Measurements from ENCODE around the gene ZBTB5. TPM values are rescaled to one million over a fixed set of nuclear protein-coding genes. Genes with fewer than 3 reads are reported as not detected.

The ZBTB5 gene
- total RNA-seq, 1 experiment from 2014 or later: 9.1 TPM

GRCh38 chr9:37430841-37431597 is 34.2 kb downstream of the ZBTB5 start:
- Histone ChIP-seq H3K4me2 (ENCODE audit: insufficient read depth, insufficient read length, low read length) (no peak overlapping the region), H3K9me3 (ENCODE audit: control insufficient read depth, low read depth, low read length) (no peaks in the 10 kb centered on the region), H2BK120ac (ENCODE audit: low read depth, low read length, poor library complexity, severe bottlenecking) (no peak overlapping the region), H4K5ac (ENCODE audit: insufficient read length, low read depth, low read length) (no peak overlapping the region), H3K18ac (ENCODE audit: insufficient read length, low read depth, low read length) (no peak overlapping the region), H2BK20ac (ENCODE audit: low read depth, low read length, poor library complexity, severe bottlenecking) (no peak overlapping the region), H4K20me1 (ENCODE audit: control insufficient read depth, insufficient read depth, insufficient read length) (no peaks in the 10 kb centered on the region), H2AFZ (ENCODE audit: low read length) (no peak overlapping the region), H3K9ac (ENCODE audit: extremely low read depth, insufficient read length, low read length) (no peak overlapping the region), H3K27me3 (ENCODE audit: insufficient read depth, low read length) (no peaks in the 10 kb centered on the region), H2BK15ac (ENCODE audit: low read depth, low read length) (no peak overlapping the region), H3K4ac (ENCODE audit: low read depth, low read length) (no peak overlapping the region), H2AK5ac (ENCODE audit: insufficient read length, low read length) (no peak overlapping the region), H3T11ph (ENCODE audit: low read length) (no peak overlapping the region), H3K56ac (ENCODE audit: insufficient read length, low read depth, low read length) (no peak overlapping the region), H3K4me1 (ENCODE audit: insufficient read depth, low read length) (peaks cover 2% of the 10 kb centered on the region; the same call in 1 of the 2 replicates), H4K91ac (ENCODE audit: insufficient read length, low read depth, low read length) (no peak overlapping the region), H2BK12ac (ENCODE audit: insufficient read length, low read depth, low read length) (no peak overlapping the region), H3K27ac (ENCODE audit: insufficient read length, low read depth, low read length) (no peak overlapping the region), H3K79me2 (ENCODE audit: insufficient read depth, low read length) (no peaks in the 10 kb centered on the region), H3K79me1 (ENCODE audit: insufficient read depth, low read depth, low read length, poor library complexity, severe bottlenecking) (no peaks in the 10 kb centered on the region), H3K23ac (ENCODE audit: insufficient read length, low read depth, low read length) (no peak overlapping the region), H2BK5ac (ENCODE audit: insufficient read length, low read length) (no peak overlapping the region), H4K8ac (replicated peaks; ENCODE audit: insufficient read length, low read depth, low read length) (no peak overlapping the region), H3K23me2 (ENCODE audit: insufficient read length, low read depth, low read length, poor library complexity, severe bottlenecking) (no peaks in the 10 kb centered on the region), H3K14ac (ENCODE audit: insufficient read depth, low read length) (no peak overlapping the region)
- TF ChIP-seq CTCF (conservative IDR thresholded peaks at IDR 0.05): peak; percentile 26; the same call in 1 of the 3 replicates
- peak; percentile 57 for DNase-seq
- no peak overlapping the region for H3K4me3 Mint-ChIP-seq
- no peaks in the 10 kb centered on the region for H3K9me3 Mint-ChIP-seq
- H3K27me3 Mint-ChIP-seq (ENCODE audit: low read depth): peaks cover 1% of the 10 kb centered on the region; the same call in 1 of the 2 replicates
- H3K36me3 Mint-ChIP-seq (ENCODE audit: insufficient read depth in 1 of 3, low read depth in 3 of 3): peaks cover 33 to 84% (median 62%) of the 10 kb centered on the region in 3 experiments
- H3K27ac Mint-ChIP-seq: peak overlapping the region; percentile 55 to 83 (median 65); a peak in 4 of 7 replicates
- peaks cover 25 to 37% of the 10 kb centered on the region in 2 experiments for H3K4me1 Mint-ChIP-seq
- no CpG with 5 or more reads among the region's 14 CpGs for WGBS (ENCODE audit: extremely low coverage, insufficient read length, low lambda C conversion rate)

Measured in H9 (cell line).